Glutamatergic neuron (in vitro differentiated cells): Measurements from ENCODE around the gene PDLIM3. TPM values are rescaled to one million over a fixed set of nuclear protein-coding genes. Genes with fewer than 3 reads are reported as not detected.

Source experiments
- DNase-seq: peaks from one replicate; pipeline ENCODE4 v3.0.0; 2022
- H3K27ac Mint-ChIP-seq: one replicate; pipeline ENCODE4 v1.8.0; 2020; ENCODE audit warnings: mild to moderate bottlenecking, mixed read lengths, inconsistent platforms; ENCODE audit not compliant: unreplicated experiment
- H3K27me3 Mint-ChIP-seq: one replicate; pipeline ENCODE4 v1.8.0; 2020; ENCODE audit warnings: mild to moderate bottlenecking, moderate library complexity, mixed read lengths, inconsistent platforms; ENCODE audit not compliant: unreplicated experiment
- H3K36me3 Mint-ChIP-seq: one replicate; pipeline ENCODE4 v1.8.0; 2020; ENCODE audit warnings: mild to moderate bottlenecking, mixed read lengths, inconsistent platforms; ENCODE audit not compliant: unreplicated experiment
- H3K4me1 Mint-ChIP-seq: one replicate; pipeline ENCODE4 v1.8.0; 2020; ENCODE audit warnings: mild to moderate bottlenecking, low read depth, mixed read lengths, inconsistent platforms; ENCODE audit not compliant: unreplicated experiment
- H3K4me3 Mint-ChIP-seq: one replicate; pipeline ENCODE4 v1.8.0; 2020; ENCODE audit warnings: mild to moderate bottlenecking, mixed read lengths, inconsistent platforms; ENCODE audit not compliant: unreplicated experiment
- H3K9me3 Mint-ChIP-seq: one replicate; pipeline ENCODE4 v1.8.0; 2020; ENCODE audit warnings: mild to moderate bottlenecking, moderate library complexity, mixed read lengths, inconsistent platforms; ENCODE audit not compliant: unreplicated experiment
- total RNA-seq: library from RNA; stranded (reverse); fragmentation: NEBNext Ultra II Directional; extraction: Animal tissue kit (Norgen Biotek cat#: 25700); gene quantifications from one replicate; pipeline ENCODE4 v1.2.1, GENCODE V29; 2021; ENCODE audit not compliant: unreplicated experiment
- TF ChIP-seq, protein P1 (sequence below): fragments of 200-600 bp; sonication (generic); IDR thresholded peaks from one replicate; pipeline ENCODE4 v1.5.0; 2021; ENCODE audit not compliant: partially characterized antibody, unreplicated experiment

PDLIM3 gene
- total RNA-seq, 1 donor from 2014 or later: 262 TPM

DNA sequence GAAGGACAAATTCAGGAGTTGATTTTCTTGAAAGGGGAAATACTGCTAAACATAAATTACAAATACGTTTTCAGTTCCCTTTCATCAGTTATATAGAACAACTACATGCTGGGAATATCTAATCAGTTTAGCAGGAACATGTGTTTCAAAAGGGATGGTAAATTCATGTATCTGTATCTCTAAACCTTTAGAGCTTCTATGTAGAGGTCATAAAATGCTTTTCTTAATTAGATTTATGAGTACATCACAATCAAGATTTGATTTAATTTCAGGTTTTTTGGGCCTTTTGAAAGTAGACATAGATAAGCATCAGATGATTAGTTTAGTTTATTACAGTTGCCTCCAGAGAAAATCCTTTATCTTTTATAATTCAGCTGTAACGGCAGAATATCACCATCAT is 12.9 kb downstream of the PDLIM3 start:
- Mint-ChIP-seq H3K4me1 (peaks cover 14% of the 10 kb centered on the region), H3K4me3 (no peak overlapping the region), H3K27ac (no peak overlapping the region), H3K36me3 (peaks cover 5% of the 10 kb centered on the region), H3K9me3 (peaks cover 7% of the 10 kb centered on the region), H3K27me3 (peaks cover 2% of the 10 kb centered on the region)
- DNase-seq: no peak
- TF ChIP-seq, protein P1, sequence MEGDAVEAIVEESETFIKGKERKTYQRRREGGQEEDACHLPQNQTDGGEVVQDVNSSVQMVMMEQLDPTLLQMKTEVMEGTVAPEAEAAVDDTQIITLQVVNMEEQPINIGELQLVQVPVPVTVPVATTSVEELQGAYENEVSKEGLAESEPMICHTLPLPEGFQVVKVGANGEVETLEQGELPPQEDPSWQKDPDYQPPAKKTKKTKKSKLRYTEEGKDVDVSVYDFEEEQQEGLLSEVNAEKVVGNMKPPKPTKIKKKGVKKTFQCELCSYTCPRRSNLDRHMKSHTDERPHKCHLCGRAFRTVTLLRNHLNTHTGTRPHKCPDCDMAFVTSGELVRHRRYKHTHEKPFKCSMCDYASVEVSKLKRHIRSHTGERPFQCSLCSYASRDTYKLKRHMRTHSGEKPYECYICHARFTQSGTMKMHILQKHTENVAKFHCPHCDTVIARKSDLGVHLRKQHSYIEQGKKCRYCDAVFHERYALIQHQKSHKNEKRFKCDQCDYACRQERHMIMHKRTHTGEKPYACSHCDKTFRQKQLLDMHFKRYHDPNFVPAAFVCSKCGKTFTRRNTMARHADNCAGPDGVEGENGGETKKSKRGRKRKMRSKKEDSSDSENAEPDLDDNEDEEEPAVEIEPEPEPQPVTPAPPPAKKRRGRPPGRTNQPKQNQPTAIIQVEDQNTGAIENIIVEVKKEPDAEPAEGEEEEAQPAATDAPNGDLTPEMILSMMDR: no peak

DNA sequence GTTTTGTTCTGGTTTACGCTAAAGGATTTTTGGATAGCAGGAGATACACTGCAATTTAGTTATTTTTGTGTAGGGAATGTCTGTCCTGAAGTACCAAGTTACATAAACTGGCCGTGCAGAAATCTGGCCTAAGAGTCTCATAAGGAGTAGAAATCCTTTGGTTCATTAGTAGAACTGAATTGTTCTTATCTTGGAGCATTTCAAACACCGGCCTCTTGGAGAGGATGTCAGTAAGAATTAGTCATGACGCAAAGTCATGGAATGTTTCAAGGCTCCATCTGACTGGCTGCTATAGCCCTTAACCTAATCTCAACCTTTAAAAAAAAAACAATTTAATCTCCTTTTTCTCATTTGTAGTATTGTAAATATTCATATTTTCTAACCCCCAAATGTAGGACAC is 15.2 kb downstream of the PDLIM3 start:
- Mint-ChIP-seq H3K27ac (no peak overlapping the region), H3K9me3 (no peaks in the 10 kb centered on the region), H3K36me3 (no peaks in the 10 kb centered on the region), H3K4me1 (peaks cover 15% of the 10 kb centered on the region), H3K4me3 (no peak overlapping the region), H3K27me3 (peaks cover 2% of the 10 kb centered on the region)
- TF ChIP-seq, protein P1: no peak
- no peak for DNase-seq

DNA sequence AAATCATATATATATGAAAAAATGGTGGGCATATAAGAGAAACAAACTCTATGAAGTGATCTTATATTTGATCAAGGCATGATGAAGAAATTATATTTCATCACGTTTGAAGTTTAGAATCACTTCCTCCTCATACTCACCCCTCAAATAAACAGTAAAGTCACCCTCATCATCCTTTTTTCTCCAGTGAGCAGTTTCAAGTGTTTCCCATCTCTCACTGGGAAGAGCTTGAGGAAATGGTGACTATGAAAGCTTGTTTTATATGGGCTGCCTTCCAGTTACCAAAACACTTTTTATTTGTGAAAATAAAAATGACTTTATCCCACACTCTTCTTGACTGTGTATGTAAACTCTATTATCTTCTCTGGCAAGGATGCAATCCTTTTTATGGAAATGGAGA is 16.8 kb downstream of the PDLIM3 start:
- Mint-ChIP-seq H3K36me3 (peaks cover 9% of the 10 kb centered on the region), H3K9me3 (no peaks in the 10 kb centered on the region), H3K4me1 (peaks cover 6% of the 10 kb centered on the region), H3K4me3 (no peak overlapping the region), H3K27me3 (peaks cover 3% of the 10 kb centered on the region), H3K27ac (no peak overlapping the region)
- TF ChIP-seq, protein P1: no peak
- no peak for DNase-seq

DNA sequence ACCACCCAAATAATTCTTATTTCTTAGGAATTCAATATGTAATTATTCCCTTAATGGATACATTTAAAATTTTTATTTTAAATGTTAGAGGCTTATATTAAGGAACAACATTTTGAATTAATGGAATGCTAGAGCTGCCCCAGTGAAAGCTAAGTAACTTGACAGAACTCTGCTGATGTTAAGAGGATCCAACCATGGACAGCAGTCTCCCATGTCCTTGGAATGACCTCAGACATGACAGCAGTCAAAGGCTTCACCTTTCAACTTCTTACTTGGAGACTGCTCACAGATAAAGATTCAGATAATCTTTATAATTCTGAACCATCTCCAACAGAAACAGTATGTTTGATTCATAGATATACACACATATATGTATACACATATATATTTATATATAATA is 17.2 kb downstream of the PDLIM3 start:
- no peak for DNase-seq
- TF ChIP-seq, protein P1: no peak
- Mint-ChIP-seq H3K4me3 (no peak overlapping the region), H3K27ac (no peak overlapping the region), H3K27me3 (peaks cover 3% of the 10 kb centered on the region), H3K36me3 (peaks cover 10% of the 10 kb centered on the region), H3K4me1 (peaks cover 6% of the 10 kb centered on the region), H3K9me3 (no peaks in the 10 kb centered on the region)

DNA sequence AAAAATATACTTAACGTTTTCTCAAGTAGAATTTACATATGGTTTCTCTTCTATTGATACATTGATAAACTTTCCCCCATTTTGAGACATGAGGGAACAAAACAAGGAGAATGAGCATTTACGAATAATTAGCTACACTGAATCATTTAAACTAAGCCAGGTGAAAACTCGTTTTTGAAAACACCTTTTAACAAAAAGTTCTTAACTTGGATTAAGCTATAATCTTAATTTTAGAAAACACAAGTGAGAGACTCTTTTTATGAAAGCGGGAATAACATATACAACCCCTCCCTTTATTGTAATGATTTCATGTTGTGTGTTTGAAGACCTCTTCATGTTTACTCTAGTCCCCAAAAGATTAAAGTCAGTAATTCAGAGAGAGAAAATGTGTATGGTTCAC is 20.1 kb downstream of the PDLIM3 start:
- no peak for DNase-seq
- TF ChIP-seq, protein P1: no peak
- Mint-ChIP-seq H3K9me3 (peaks cover 2% of the 10 kb centered on the region), H3K36me3 (peaks cover 10% of the 10 kb centered on the region), H3K4me1 (peaks cover 6% of the 10 kb centered on the region), H3K27ac (no peak overlapping the region), H3K27me3 (peaks cover 3% of the 10 kb centered on the region), H3K4me3 (no peak overlapping the region)
